ENCODE results near the gene SPOCK1. TPM values are rescaled to one million over a fixed set of nuclear protein-coding genes. Genes with fewer than 3 reads are reported as not detected.

SPOCK1 gene
- total RNA-seq, 4 donors from 2014 or later: 8.6 to 34.8 (median 13.2) TPM

DNA sequence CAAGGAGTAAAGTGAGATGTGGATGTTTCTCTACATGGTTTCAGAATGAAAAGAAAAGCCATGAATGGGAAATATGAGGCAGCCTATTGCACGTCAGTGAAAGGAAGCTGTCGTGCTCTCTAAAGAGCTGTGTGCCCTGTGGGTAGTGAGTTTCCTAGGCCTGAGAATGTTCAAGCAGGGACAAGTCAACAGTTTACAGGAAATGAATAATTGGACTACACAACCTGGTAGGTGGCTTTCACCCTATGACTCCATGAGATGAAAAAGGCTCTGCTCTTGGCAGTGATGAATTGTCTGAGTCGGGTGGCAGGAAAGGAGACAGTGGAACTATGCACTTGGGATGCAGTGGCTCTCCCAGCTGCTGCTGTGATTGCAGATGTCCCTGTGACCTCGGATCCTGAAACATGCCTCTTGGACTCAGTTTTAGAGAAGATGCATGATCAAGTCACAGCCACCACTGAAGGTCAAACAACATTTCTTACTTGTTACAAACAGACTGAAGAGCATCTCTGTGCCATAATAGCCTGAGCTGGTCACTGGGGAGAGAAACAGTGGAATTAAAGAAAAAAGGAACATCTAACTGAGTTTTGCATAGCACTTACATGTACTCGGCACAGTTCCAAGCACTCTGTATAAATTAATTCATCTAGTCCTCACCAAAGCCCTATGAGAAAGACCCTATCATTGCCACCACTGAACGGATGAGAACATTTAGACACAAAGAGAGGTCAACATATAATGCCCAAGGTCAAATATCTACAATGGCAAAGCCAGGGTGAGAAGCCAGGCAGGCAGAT lies 293.7 kb downstream of the SPOCK1 start:
- WGBS, 2 donors (ENCODE audit: low coverage in 1 of 2): 66 to 76% methylated on average over 5 to 6 of the region's 6 CpGs
- TF ChIP-seq POLR2AphosphoS5 (IDR thresholded peaks at IDR 0.05) (no peak), EP300 (IDR thresholded peaks at IDR 0.05; ENCODE audit: low read depth) (no peak), POLR2A (IDR thresholded peaks at IDR 0.05) (no peak)
- TF ChIP-seq, protein P1, sequence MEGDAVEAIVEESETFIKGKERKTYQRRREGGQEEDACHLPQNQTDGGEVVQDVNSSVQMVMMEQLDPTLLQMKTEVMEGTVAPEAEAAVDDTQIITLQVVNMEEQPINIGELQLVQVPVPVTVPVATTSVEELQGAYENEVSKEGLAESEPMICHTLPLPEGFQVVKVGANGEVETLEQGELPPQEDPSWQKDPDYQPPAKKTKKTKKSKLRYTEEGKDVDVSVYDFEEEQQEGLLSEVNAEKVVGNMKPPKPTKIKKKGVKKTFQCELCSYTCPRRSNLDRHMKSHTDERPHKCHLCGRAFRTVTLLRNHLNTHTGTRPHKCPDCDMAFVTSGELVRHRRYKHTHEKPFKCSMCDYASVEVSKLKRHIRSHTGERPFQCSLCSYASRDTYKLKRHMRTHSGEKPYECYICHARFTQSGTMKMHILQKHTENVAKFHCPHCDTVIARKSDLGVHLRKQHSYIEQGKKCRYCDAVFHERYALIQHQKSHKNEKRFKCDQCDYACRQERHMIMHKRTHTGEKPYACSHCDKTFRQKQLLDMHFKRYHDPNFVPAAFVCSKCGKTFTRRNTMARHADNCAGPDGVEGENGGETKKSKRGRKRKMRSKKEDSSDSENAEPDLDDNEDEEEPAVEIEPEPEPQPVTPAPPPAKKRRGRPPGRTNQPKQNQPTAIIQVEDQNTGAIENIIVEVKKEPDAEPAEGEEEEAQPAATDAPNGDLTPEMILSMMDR (IDR thresholded peaks at IDR 0.05): no peak
- H3K4me1 ChIP-seq: no peaks in the 10 kb centered on the region
- H3K4me3 ChIP-seq: no peak overlapping the region
- H3K36me3 ChIP-seq: no peaks in the 10 kb centered on the region
- H3K27ac ChIP-seq: no peak overlapping the region
- in situ Hi-C loops (cut with MboI; ENCODE audit: low pct_ligation_motif_present in 1 of 4, low pct_unique_long_range_greater_than_20kb in 1 of 4, low sequenced_read_pairs in 3 of 4) (loop anchor here in 1 of 4 donors (25.0 kb wide), 1 partner anchor 393 kb away; no protein-coding TSS in a partner anchor), intact Hi-C loops (cut with DNase I; ENCODE audit: low total_unique reads) (no loop called here)
- no peak for DNase-seq
- no peaks in the 10 kb centered on the region for H3K9me3 ChIP-seq
- H3K27me3 ChIP-seq: no peaks in the 10 kb centered on the region

GRCh38 chr5:137203011-137203632 lies 296.0 kb downstream of the SPOCK1 start:
- intact Hi-C loops (cut with DNase I; ENCODE audit: low total_unique reads): no loop called here
- no peaks in the 10 kb centered on the region for H3K36me3 ChIP-seq
- H3K4me3 ChIP-seq: no peak overlapping the region
- WGBS, 2 donors (ENCODE audit: low coverage in 1 of 2): 71% methylated on average over 4 of the region's 4 CpGs; no CpG with 5 or more reads in 1 of the 2 donors
- H3K27ac ChIP-seq: no peak overlapping the region
- DNase-seq: no peak
- H3K4me1 ChIP-seq: no peaks in the 10 kb centered on the region
- in situ Hi-C loops (cut with MboI; ENCODE audit: low pct_ligation_motif_present in 1 of 4, low pct_unique_long_range_greater_than_20kb in 1 of 4, low sequenced_read_pairs in 3 of 4): loop anchor here in 1 of 4 donors (25.0 kb wide), 1 partner anchor 391 kb away; no protein-coding TSS in a partner anchor
- TF ChIP-seq, protein P1 (IDR thresholded peaks at IDR 0.05): no peak
- TF ChIP-seq POLR2A (IDR thresholded peaks at IDR 0.05) (no peak), POLR2AphosphoS5 (IDR thresholded peaks at IDR 0.05) (no peak), EP300 (IDR thresholded peaks at IDR 0.05; ENCODE audit: low read depth) (no peak)
- no peaks in the 10 kb centered on the region for H3K9me3 ChIP-seq
- no peaks in the 10 kb centered on the region for H3K27me3 ChIP-seq

- Histone ChIP-seq H3K36me3 (no peaks in the 10 kb centered on the region), H3K4me3 (no peak overlapping the region), H3K27me3 (no peaks in the 10 kb centered on the region), H3K27ac (no peak overlapping the region), H3K9me3 (no peaks in the 10 kb centered on the region), H3K4me1 (no peaks in the 10 kb centered on the region)
- intact Hi-C loops (cut with DNase I; ENCODE audit: low total_unique reads) (no loop called here), in situ Hi-C loops (cut with MboI; ENCODE audit: low pct_ligation_motif_present in 1 of 4, low pct_unique_long_range_greater_than_20kb in 1 of 4, low sequenced_read_pairs in 3 of 4) (loop anchor here in 1 of 4 donors (25.0 kb wide), 1 partner anchor 390 kb away; no protein-coding TSS in a partner anchor)
- DNase-seq: no peak
- TF ChIP-seq POLR2A (IDR thresholded peaks at IDR 0.05) (no peak), POLR2AphosphoS5 (IDR thresholded peaks at IDR 0.05) (no peak), EP300 (IDR thresholded peaks at IDR 0.05; ENCODE audit: low read depth) (no peak)
- TF ChIP-seq, protein P1 (IDR thresholded peaks at IDR 0.05): no peak
- WGBS, 2 donors (ENCODE audit: low coverage in 1 of 2): 56% methylated on average over 3 of the region's 3 CpGs; no CpG with 5 or more reads in 1 of the 2 donors
These were observed 297.2 kb downstream of the SPOCK1 start for GRCh38 chr5:137201876-137202275.

Data from transverse colon (tissue), 4 donors.